Ectodermal cell (in vitro differentiated cells): ENCODE results near the gene RARS2.

ENCODE experiments used
- H3K27ac ChIP-seq: 2 replicates; pipeline ENCODE4 v1.7.0; 2013; ENCODE audit warnings: mild to moderate bottlenecking, low read depth, low read length; ENCODE audit not compliant: insufficient read depth, poor library complexity, severe bottlenecking
- H3K27me3 ChIP-seq: 2 replicates; pipeline ENCODE4 v1.7.0; 2013; ENCODE audit warnings: mild to moderate bottlenecking, low read length; ENCODE audit not compliant: insufficient read depth, control insufficient read depth, poor library complexity, severe bottlenecking
- H3K36me3 ChIP-seq: one replicate; pipeline ENCODE4 v1.7.0; 2013; ENCODE audit warnings: low read length; ENCODE audit not compliant: control insufficient read depth, insufficient read depth
- H3K4me1 ChIP-seq: one replicate; pipeline ENCODE4 v1.7.0; 2013; ENCODE audit warnings: low read length; ENCODE audit not compliant: control insufficient read depth, insufficient read depth
- H3K4me3 ChIP-seq: 2 replicates; pipeline ENCODE4 v1.7.0; 2013; ENCODE audit warnings: low read depth, low read length, control low read depth; ENCODE audit not compliant: insufficient read depth
- H3K9me3 ChIP-seq: 2 replicates; pipeline ENCODE4 v1.7.0; 2013; ENCODE audit warnings: mild to moderate bottlenecking, low read length, moderate library complexity; ENCODE audit not compliant: control insufficient read depth
- WGBS, 2 experiments: methylation state at CpG; one replicate each; pipeline ENCODE4 v1.1.7; 2013; ENCODE audit warnings: missing lambda C conversion rate in 2 of 2; 5-methylcytosine and 5-hydroxymethylcytosine counted together

Gene RARS2

GRCh38 chr6:87544474-87544735 lies 45.4 kb downstream of the RARS2 start:
- Histone ChIP-seq H3K27me3 (no peaks in the 10 kb centered on the region), H3K36me3 (peaks cover 28% of the 10 kb centered on the region), H3K4me1 (no peaks in the 10 kb centered on the region), H3K4me3 (no peak overlapping the region), H3K9me3 (peaks cover 2% of the 10 kb centered on the region), H3K27ac (no peak overlapping the region)
- WGBS, 2 experiments, result no CpG with 5 or more reads among the region's 1 CpG

- Histone ChIP-seq H3K4me1 (no peaks in the 10 kb centered on the region), H3K9me3 (peaks cover 2% of the 10 kb centered on the region), H3K4me3 (no peak overlapping the region), H3K27me3 (no peaks in the 10 kb centered on the region), H3K27ac (no peak overlapping the region), H3K36me3 (peaks cover 33% of the 10 kb centered on the region)
- WGBS, 2 experiments, result 95 to 97% methylated on average over 3 to 4 of the region's 4 CpGs
Measured at GRCh38 chr6:87543696-87544473, 45.9 kb downstream of the RARS2 start.

- no peak overlapping the region for H3K27ac ChIP-seq
- no peaks in the 10 kb centered on the region for H3K27me3 ChIP-seq
- WGBS, 2 experiments, result 86 to 93% methylated on average over 1 to 2 of the region's 2 CpGs
- H3K4me3 ChIP-seq, result no peak overlapping the region
- H3K36me3 ChIP-seq, result peaks cover 33% of the 10 kb centered on the region
- H3K4me1 ChIP-seq, result no peaks in the 10 kb centered on the region
- peaks cover 2% of the 10 kb centered on the region for H3K9me3 ChIP-seq
Measured at GRCh38 chr6:87541744-87542143, 48.0 kb downstream of the RARS2 start.

GRCh38 chr6:87541041-87541440 lies 48.7 kb downstream of the RARS2 start:
- Histone ChIP-seq H3K4me3 (no peak overlapping the region), H3K27ac (no peak overlapping the region), H3K9me3 (peaks cover 2% of the 10 kb centered on the region), H3K27me3 (no peaks in the 10 kb centered on the region), H3K4me1 (no peaks in the 10 kb centered on the region), H3K36me3 (peaks cover 33% of the 10 kb centered on the region)
- no CpG with 5 or more reads among the region's 1 CpG for WGBS, 2 experiments

- H3K4me1 ChIP-seq, result no peaks in the 10 kb centered on the region
- WGBS, 2 experiments, result 95 to 97% methylated on average over 4 of the region's 4 CpGs
- H3K27me3 ChIP-seq, result no peaks in the 10 kb centered on the region
- no peak overlapping the region for H3K4me3 ChIP-seq
- H3K27ac ChIP-seq, result no peak overlapping the region
- H3K36me3 ChIP-seq, result peaks cover 33% of the 10 kb centered on the region
- H3K9me3 ChIP-seq, result peaks cover 2% of the 10 kb centered on the region
Measured at GRCh38 chr6:87540539-87540938, 49.2 kb downstream of the RARS2 start.

- H3K4me1 ChIP-seq, result no peaks in the 10 kb centered on the region
- H3K36me3 ChIP-seq, result peaks cover 26% of the 10 kb centered on the region
- H3K9me3 ChIP-seq, result peaks cover 2% of the 10 kb centered on the region
- H3K4me3 ChIP-seq, result no peak overlapping the region
- 96 to 99% methylated on average over 5 of the region's 6 CpGs for whole genome bisulfite sequencing, 2 experiments
- H3K27me3 ChIP-seq, result no peaks in the 10 kb centered on the region
- H3K27ac ChIP-seq, result no peak overlapping the region
Measured at GRCh38 chr6:87539554-87539953, 50.2 kb downstream of the RARS2 start.

- H3K9me3 ChIP-seq, result peaks cover 2% of the 10 kb centered on the region
- peaks cover 24% of the 10 kb centered on the region for H3K36me3 ChIP-seq
- WGBS, 2 experiments, result 80 to 100% methylated on average over 1 of the region's 1 CpG
Measured at GRCh38 chr6:87538510-87539260, 51.1 kb downstream of the RARS2 start.

GRCh38 chr6:87534377-87535047 lies 55.3 kb downstream of the RARS2 start:
- no peaks in the 10 kb centered on the region for H3K9me3 ChIP-seq
- no peak overlapping the region for H3K4me3 ChIP-seq
- H3K36me3 ChIP-seq, result peaks cover 6% of the 10 kb centered on the region
- 92 to 95% methylated on average over 2 of the region's 2 CpGs for WGBS, 2 experiments
- no peak overlapping the region for H3K27ac ChIP-seq
- no peaks in the 10 kb centered on the region for H3K4me1 ChIP-seq
- no peaks in the 10 kb centered on the region for H3K27me3 ChIP-seq

More at GRCh38 chr6:87538510-87539260, 51.1 kb downstream of the RARS2 start:
- Histone ChIP-seq H3K4me1 (no peaks in the 10 kb centered on the region), H3K27me3 (no peaks in the 10 kb centered on the region), H3K27ac (no peak overlapping the region), H3K4me3 (no peak overlapping the region)

GRCh38 chr6:87529221-87529620 lies 60.6 kb downstream of the RARS2 start:
- Histone ChIP-seq H3K36me3 (no peaks in the 10 kb centered on the region), H3K27ac (no peak overlapping the region), H3K9me3 (no peaks in the 10 kb centered on the region), H3K4me1 (no peaks in the 10 kb centered on the region), H3K27me3 (no peaks in the 10 kb centered on the region), H3K4me3 (no peak overlapping the region)
- WGBS, 2 experiments, result 91 to 97% methylated on average over 1 of the region's 1 CpG

- 91 to 94% methylated on average over 3 of the region's 3 CpGs for WGBS, 2 experiments
- Histone ChIP-seq H3K36me3 (peaks cover 13% of the 10 kb centered on the region), H3K4me3 (no peak overlapping the region), H3K9me3 (no peaks in the 10 kb centered on the region), H3K27ac (no peak overlapping the region), H3K27me3 (no peaks in the 10 kb centered on the region), H3K4me1 (no peaks in the 10 kb centered on the region)
Measured at GRCh38 chr6:87522686-87523085, 67.1 kb downstream of the RARS2 start.
